Fibroblast of lung (primary cell): ENCODE data around the gene KLHL33. TPM values are rescaled to one million over a fixed set of nuclear protein-coding genes. Genes with fewer than 3 reads are reported as not detected.

Experiments
- DNase-seq, 2 donors: peaks; one replicate each; pipeline versions ENCODE4 v3.0.0 to v3.0.0-alpha.2; 2010; ENCODE audit warnings: low read depth in 2 of 2
- H2AFZ ChIP-seq: 2 replicates; pipeline ENCODE4 v1.5.1; 2012; ENCODE audit warnings: low read length, control low read depth, inconsistent platforms
- H3K27ac ChIP-seq: 2 replicates; pipeline ENCODE4 v1.5.1; 2011; ENCODE audit warnings: low read length, control low read depth; ENCODE audit not compliant: insufficient read depth
- H3K27me3 ChIP-seq: 2 replicates; pipeline ENCODE4 v1.5.1; 2011; ENCODE audit warnings: mild to moderate bottlenecking, low read length; ENCODE audit not compliant: control insufficient read depth, insufficient read depth
- H3K36me3 ChIP-seq: 2 replicates; pipeline ENCODE4 v1.5.1; 2011; ENCODE audit warnings: low read length; ENCODE audit not compliant: control insufficient read depth, insufficient read depth
- H3K4me1 ChIP-seq: 2 replicates; pipeline ENCODE4 v1.5.1; 2011; ENCODE audit warnings: low read length; ENCODE audit not compliant: control insufficient read depth, insufficient read depth; ENCODE audit errors: extremely low read depth
- H3K4me2 ChIP-seq: 2 replicates; pipeline ENCODE4 v1.5.1; 2011; ENCODE audit warnings: low read length, control low read depth; ENCODE audit not compliant: insufficient read depth; ENCODE audit errors: extremely low read depth
- H3K4me3 ChIP-seq, 4 experiments: fragments of 200-600 bp in 1 of 4; sonication (generic) in 1 of 4; replicated peaks in 1 of 4; 2 replicates each; pipeline ENCODE4 v1.5.1; 2011 to 2016; ENCODE audit warnings: low read length in 4 of 4, low read depth in 3 of 4, mild to moderate bottlenecking in 3 of 4, control low read depth in 2 of 4, inconsistent platforms in 1 of 4, mixed read lengths in 1 of 4; ENCODE audit not compliant: insufficient read depth in 1 of 4; ENCODE audit errors: control extremely low read depth in 1 of 4
- H3K79me2 ChIP-seq: 2 replicates; pipeline ENCODE4 v1.5.1; 2012; ENCODE audit warnings: mild to moderate bottlenecking, low read length, inconsistent platforms; ENCODE audit not compliant: control insufficient read depth, insufficient read depth
- H3K9ac ChIP-seq: 2 replicates; pipeline ENCODE4 v1.5.1; 2011; ENCODE audit warnings: mild to moderate bottlenecking, low read length, control low read depth; ENCODE audit not compliant: insufficient read depth
- H3K9me3 ChIP-seq: 2 replicates; pipeline ENCODE4 v1.5.1; 2012; ENCODE audit warnings: low read depth, low read length; ENCODE audit not compliant: control insufficient read depth, insufficient read depth
- H4K20me1 ChIP-seq: 2 replicates; pipeline ENCODE4 v1.5.1; 2011; ENCODE audit warnings: low read length; ENCODE audit not compliant: control insufficient read depth, insufficient read depth; ENCODE audit errors: extremely low read depth
- CTCF ChIP-seq, 2 donors: IDR thresholded peaks in 1 of 2; conservative IDR thresholded peaks in 1 of 2; 1 replicate in 1 of 2; 2 replicates in 1 of 2; pipeline ENCODE4 v1.5.1; 2011 to 2012; ENCODE audit warnings: low read length in 2 of 2, control low read depth in 1 of 2, inconsistent platforms in 1 of 2, low read depth in 1 of 2, mild to moderate bottlenecking in 1 of 2
- EZH2 ChIP-seq: IDR thresholded peaks from 2 replicates; pipeline ENCODE4 v1.5.1; 2012; ENCODE audit warnings: low read length, control low read depth, mild to moderate bottlenecking; ENCODE audit errors: missing control alignments
- polyA plus RNA-seq, 2 donors: library from polyadenylated mRNA; depleted of rRNA in 1 of 2; stranded (reverse) in 1 of 2; unstranded in 1 of 2; fragments of >200 nt; gene quantifications; 2 replicates each; pipeline ENCODE4 v1.2.1, GENCODE V29; 2011 to 2012; ENCODE audit warnings: missing spikeins in 1 of 2
- total RNA-seq: library from RNA; depleted of rRNA; stranded (reverse); fragments of >200 nt; gene quantifications from 2 replicates; pipeline ENCODE4 v1.2.1, GENCODE V29; 2014

The KLHL33 gene
- total and polyA plus RNA-seq, 2 donors (not counting 1 experiment from before 2014, with no cell fraction given), result 0.17 to 1.5 TPM

- TF ChIP-seq EZH2 (no peak), CTCF (conservative IDR thresholded peaks at IDR 0.05 in 1 of 2, IDR thresholded peaks at IDR 0.05 in 1 of 2; ENCODE audit: low read depth in 1 of 2, low read length in 2 of 2) (no peak)
- Histone ChIP-seq H3K79me2 (peaks cover 8% of the 10 kb centered on the region), H2AFZ (peak within 1 kb of the TSS; percentile 92), H3K4me2 (peak within 1 kb of the TSS; percentile 94), H3K9ac (peak within 1 kb of the TSS; percentile 80), H3K27ac (peak within 1 kb of the TSS; percentile 80), H3K4me3 (peak within 1 kb of the TSS; percentile 52 to 92 (median 74)), H3K9me3 (no peaks in the 10 kb centered on the region), H4K20me1 (no peaks in the 10 kb centered on the region), H3K27me3 (no peaks in the 10 kb centered on the region), H3K36me3 (no peaks in the 10 kb centered on the region), H3K4me1 (no peaks in the 10 kb centered on the region)
- DNase-seq, result peak; percentile 80 to 83
Observed at GRCh38 chr14:20412876-20413743, 22.9 kb downstream of the KLHL33 start, which contains the start of gene TEP1. TSS of gene TEP1 (minus strand) at chr14:20413501. CDS start at chr14:20408439, 5,062 bp downstream.

GRCh38 chr14:20412411-20412810 is 23.6 kb downstream of the KLHL33 start:
- Histone ChIP-seq H2AFZ (peak overlapping the region; percentile 66), H3K27me3 (no peaks in the 10 kb centered on the region), H3K9me3 (no peaks in the 10 kb centered on the region), H3K4me1 (no peaks in the 10 kb centered on the region), H3K9ac (peak overlapping the region; percentile 80), H3K27ac (peak overlapping the region; percentile 80), H4K20me1 (no peaks in the 10 kb centered on the region), H3K79me2 (peaks cover 8% of the 10 kb centered on the region), H3K4me3 (peak overlapping the region; percentile 52 to 92 (median 74)), H3K4me2 (peak overlapping the region; percentile 94), H3K36me3 (peaks cover 5% of the 10 kb centered on the region)
- DNase-seq, result peak in 1 of 2 donors; percentile 14
- no peak for TF ChIP-seq EZH2

GRCh38 chr14:20409226-20409625 is 26.7 kb downstream of the KLHL33 start:
- Histone ChIP-seq H3K9ac (no peak overlapping the region), H3K4me3 (no peak overlapping the region), H4K20me1 (no peaks in the 10 kb centered on the region), H3K27me3 (no peaks in the 10 kb centered on the region), H2AFZ (no peak overlapping the region), H3K79me2 (peaks cover 8% of the 10 kb centered on the region), H3K27ac (no peak overlapping the region), H3K4me1 (no peaks in the 10 kb centered on the region), H3K36me3 (peaks cover 15% of the 10 kb centered on the region), H3K9me3 (no peaks in the 10 kb centered on the region), H3K4me2 (no peak overlapping the region)
- peak in 1 of 2 donors; percentile 48 for DNase-seq
- TF ChIP-seq EZH2, result no peak
- no peak for TF ChIP-seq CTCF (conservative IDR thresholded peaks at IDR 0.05 in 1 of 2, IDR thresholded peaks at IDR 0.05 in 1 of 2; ENCODE audit: low read depth in 1 of 2, low read length in 2 of 2)
